HepG2 (cell line): ENCODE measurements around the gene ANKS4B. TPM values are rescaled to one million over a fixed set of nuclear protein-coding genes. Genes with fewer than 3 reads are reported as not detected.

Source experiments
- ASH2L ChIP-seq: fragments of 300-600, 200-600 bp; sonication (generic); IDR thresholded peaks from 2 replicates; pipeline ENCODE4 v1.7.0; 2017; ENCODE audit warnings: low read depth, mild to moderate bottlenecking, moderate library complexity, mixed read lengths, low read length; ENCODE audit not compliant: insufficient read length
- ATF5 ChIP-seq: sonication (generic); formaldehyde crosslinking; IDR thresholded peaks from 2 replicates; pipeline ENCODE4 v1.4.0; 2020; ENCODE audit warnings: mild to moderate bottlenecking, low read depth, missing genetic modification reagents
- DZIP1 ChIP-seq: sonication (generic); formaldehyde crosslinking; IDR thresholded peaks from 2 replicates; pipeline ENCODE4 v1.5.0; 2020; ENCODE audit warnings: mild to moderate bottlenecking, missing genetic modification reagents
- GATAD1 ChIP-seq: IDR thresholded peaks from 2 replicates; pipeline ENCODE4 v1.6.1; 2016; ENCODE audit warnings: missing genetic modification reagents, missing compliant biosample characterization
- HBP1 ChIP-seq: IDR thresholded peaks from 2 replicates; pipeline ENCODE4 v1.6.1; 2016; ENCODE audit warnings: low read depth, control low read depth
- KDM4B ChIP-seq: sonication (generic); formaldehyde crosslinking; IDR thresholded peaks from 2 replicates; pipeline ENCODE4 v1.4.0; 2020; ENCODE audit warnings: missing genetic modification reagents
- LCORL ChIP-seq, 2 experiments: fragments of 450-650 bp in 1 of 2; sonication (generic) in 1 of 2; formaldehyde crosslinking in 1 of 2; IDR thresholded peaks; 2 replicates each; pipeline versions ENCODE4 v1.5.0 to v1.6.1; 2017 to 2020; ENCODE audit warnings: antibody characterized with exemption in 1 of 2, missing genetic modification reagents in 1 of 2
- MEIS2 ChIP-seq: sonication (generic); formaldehyde crosslinking; IDR thresholded peaks from 2 replicates; pipeline ENCODE4 v1.9.0; 2021; ENCODE audit warnings: mild to moderate bottlenecking, missing genetic modification reagents
- MYC ChIP-seq: sonication (generic); formaldehyde crosslinking; IDR thresholded peaks from 2 replicates; pipeline ENCODE4 v1.9.0; 2021; ENCODE audit warnings: missing genetic modification reagents, borderline replicate concordance
- PBX3 ChIP-seq: sonication (generic); formaldehyde crosslinking; IDR thresholded peaks from 2 replicates; pipeline ENCODE4 v1.8.1; 2023; ENCODE audit warnings: missing genetic modification reagents, inconsistent platforms, borderline replicate concordance
- SSRP1 ChIP-seq: IDR thresholded peaks from 2 replicates; pipeline ENCODE4 v1.6.1; 2016; ENCODE audit warnings: control low read depth
- TEAD3 ChIP-seq: optimal IDR thresholded peaks from 2 replicates; pipeline ENCODE3; 2016; ENCODE audit warnings: borderline replicate concordance
- ZNF12 ChIP-seq: sonication (generic); formaldehyde crosslinking; IDR thresholded peaks from 2 replicates; pipeline ENCODE4 v1.5.0; 2020; ENCODE audit warnings: missing genetic modification reagents
- ZNF543 ChIP-seq: sonication (generic); formaldehyde crosslinking; IDR thresholded peaks from 2 replicates; pipeline ENCODE4 v1.4.0; 2020; ENCODE audit warnings: mild to moderate bottlenecking, missing genetic modification reagents
- ZNF547 ChIP-seq: sonication (generic); formaldehyde crosslinking; IDR thresholded peaks from 2 replicates; pipeline ENCODE4 v1.5.1; 2020; ENCODE audit warnings: mild to moderate bottlenecking, missing genetic modification reagents
- ZNF781 ChIP-seq: sonication (generic); formaldehyde crosslinking; IDR thresholded peaks from 2 replicates; pipeline ENCODE4 v1.5.1; 2020; ENCODE audit warnings: borderline replicate concordance, mild to moderate bottlenecking, missing genetic modification reagents; ENCODE audit errors: not compliant biosample characterization
- polyA plus RNA-seq, 8 experiments: library from polyadenylated mRNA; depleted of rRNA in 3 of 8; stranded (reverse) in 7 of 8; unstranded in 1 of 8; fragments of >200 nt; fragmentation: Illumina TruSeq in 4 of 8; extraction: Trizol in 4 of 8; gene quantifications; 2 replicates each; pipeline versions ENCODE4 v1.2.1 to v1.2.3, GENCODE V29; 2011 to 2016; ENCODE audit warnings: low read depth in 4 of 8, missing spikeins in 1 of 8, mixed read lengths in 1 of 8; ENCODE audit not compliant: insufficient read depth in 1 of 8
- total RNA-seq, 5 experiments: library from RNA; depleted of rRNA; stranded (reverse); fragments of >200 nt; fragmentation: Illumina TruSeq; extraction: Trizol; gene quantifications; 2 replicates each; pipeline ENCODE4 v1.2.3, GENCODE V29; 2016; ENCODE audit warnings: low read depth in 1 of 5
- TF ChIP-seq, protein P1 (sequence below): sonication (generic); formaldehyde crosslinking; IDR thresholded peaks from 2 replicates; pipeline ENCODE4 v1.5.1; 2020; ENCODE audit warnings: missing genetic modification reagents, mild to moderate bottlenecking, borderline replicate concordance

The ANKS4B gene
- total and polyA plus RNA-seq, 2 of the 13 experiments (the other 11 are each of a cell fraction or from before 2014, with no cell fraction given), result 6.5 to 30.0 TPM

DNA sequence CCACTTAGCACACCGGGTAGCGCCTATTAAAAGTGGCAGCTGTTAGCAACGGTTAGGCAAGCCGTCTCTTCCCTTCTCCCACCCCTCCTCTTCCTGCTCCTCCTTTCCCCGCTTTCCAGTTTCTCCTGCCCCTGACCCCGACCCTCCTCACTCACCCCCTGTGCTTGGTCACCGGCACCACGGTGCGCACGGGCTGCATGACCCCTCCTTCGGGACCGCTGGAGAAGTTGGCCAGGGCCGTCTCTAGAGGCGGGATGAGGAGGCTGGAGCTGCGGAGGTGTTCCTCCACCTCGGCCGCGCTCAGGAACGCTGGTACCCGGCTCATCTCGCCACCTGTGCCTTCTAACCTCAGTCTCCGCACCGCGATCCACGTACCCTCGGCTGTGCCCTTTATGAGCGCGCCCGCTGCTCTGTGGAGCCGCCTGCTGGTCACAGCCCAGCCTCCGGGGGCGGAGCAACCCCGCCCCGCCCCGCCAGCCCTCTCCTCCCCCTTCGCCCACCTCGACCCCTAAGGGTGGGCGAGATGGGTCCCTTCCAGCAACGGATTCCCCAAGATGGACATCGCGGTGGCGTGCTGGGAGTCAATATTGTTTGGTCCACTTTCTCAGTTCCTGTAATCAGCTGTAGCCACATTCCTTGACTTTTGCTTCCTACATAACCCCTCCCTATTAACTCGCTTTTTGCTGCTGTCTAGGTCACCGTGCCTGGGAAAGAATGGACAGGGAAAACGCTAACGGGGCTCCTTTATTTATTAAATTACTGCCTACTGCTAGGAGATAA is 44.6 kb downstream of the ANKS4B start, which contains the start of gene CRYM (continued):
- peak; percentile 53 for TF ChIP-seq ATF5 (CRISPR knock-in tag)
- peak; percentile 90; the same call in 1 of the 2 replicates for TF ChIP-seq SSRP1 (CRISPR knock-in tag)
- TF ChIP-seq ASH2L, result peak; percentile 69
- TF ChIP-seq LCORL (IDR thresholded peaks at IDR 0.05), result no peak
- TF ChIP-seq LCORL (CRISPR knock-in tag; IDR thresholded peaks at IDR 0.05), result peak; percentile 81
- peak; percentile 48 for TF ChIP-seq TEAD3
- TF ChIP-seq ZNF781 (CRISPR knock-in tag), result no peak
- TF ChIP-seq MEIS2 (CRISPR knock-in tag), result peak; percentile 66; the same call in 1 of the 2 replicates
- TF ChIP-seq DZIP1 (CRISPR knock-in tag), result 0 out of 2 replicates have a peak, but pooled peaks have one; percentile 54
- TF ChIP-seq MYC (CRISPR knock-in tag), result peak; percentile 85
- TF ChIP-seq ZNF12, result peak; percentile 46
- peak; percentile 86; the same call in 1 of the 2 replicates for TF ChIP-seq ZNF547 (CRISPR knock-in tag)
- TF ChIP-seq, protein P1, sequence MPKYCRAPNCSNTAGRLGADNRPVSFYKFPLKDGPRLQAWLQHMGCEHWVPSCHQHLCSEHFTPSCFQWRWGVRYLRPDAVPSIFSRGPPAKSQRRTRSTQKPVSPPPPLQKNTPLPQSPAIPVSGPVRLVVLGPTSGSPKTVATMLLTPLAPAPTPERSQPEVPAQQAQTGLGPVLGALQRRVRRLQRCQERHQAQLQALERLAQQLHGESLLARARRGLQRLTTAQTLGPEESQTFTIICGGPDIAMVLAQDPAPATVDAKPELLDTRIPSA (CRISPR knock-in tag), result no peak
- peak; percentile 76 for TF ChIP-seq HBP1 (CRISPR knock-in tag)
- TF ChIP-seq KDM4B, result no peak; the same call in 1 of the 2 replicates
- no peak for TF ChIP-seq PBX3 (CRISPR knock-in tag)
- 0 out of 2 replicates have a peak, but pooled peaks have one; percentile 43 for TF ChIP-seq ZNF543 (CRISPR knock-in tag)
- no peak for TF ChIP-seq GATAD1
